ENCODE data around the gene TAF1B. TPM values are rescaled to one million over a fixed set of nuclear protein-coding genes. Genes with fewer than 3 reads are reported as not detected.

Gene TAF1B
- total RNA-seq, 1 experiment from 2014 or later: 29.9 TPM

GRCh38 chr2:9952286-9952737 is 109.0 kb downstream of the TAF1B start:
- H4K8ac ChIP-seq (replicated peaks; ENCODE audit: insufficient read length, low read depth, low read length): no peak overlapping the region
- Mint-ChIP-seq H3K4me1 (peaks cover 9 to 13% of the 10 kb centered on the region in 2 experiments), H3K9me3 (no peaks in the 10 kb centered on the region), H3K4me3 (peak overlapping the region; percentile 72 to 83), H3K27ac (no peak overlapping the region), H3K27me3 (ENCODE audit: low read depth) (peaks cover 58% of the 10 kb centered on the region), H3K36me3 (ENCODE audit: insufficient read depth in 1 of 3, low read depth in 3 of 3) (no peaks in the 10 kb centered on the region; a peak in 2 of 7 replicates)
- no peak overlapping the region for H3K56ac ChIP-seq (ENCODE audit: insufficient read length, low read depth, low read length)
- H2BK20ac ChIP-seq (ENCODE audit: low read depth, low read length, poor library complexity, severe bottlenecking): no peak overlapping the region
- no peak overlapping the region for H2BK5ac ChIP-seq (ENCODE audit: insufficient read length, low read length)
- H3T11ph ChIP-seq (ENCODE audit: low read length): no peak overlapping the region
- H3K79me2 ChIP-seq (ENCODE audit: insufficient read depth, low read length): no peaks in the 10 kb centered on the region
- H3K4me2 ChIP-seq (ENCODE audit: insufficient read depth, insufficient read length, low read length): peak overlapping the region; percentile 44
- H3K27me3 ChIP-seq (ENCODE audit: insufficient read depth, low read length): peaks cover 11% of the 10 kb centered on the region; the same call in 1 of the 2 replicates
- H3K79me1 ChIP-seq (ENCODE audit: insufficient read depth, low read depth, low read length, poor library complexity, severe bottlenecking): no peaks in the 10 kb centered on the region
- H3K9ac ChIP-seq (ENCODE audit: extremely low read depth, insufficient read length, low read length): no peak overlapping the region
- 100% methylated on average over 2 of the region's 15 CpGs for WGBS (ENCODE audit: extremely low coverage, insufficient read length, low lambda C conversion rate)
- no peak overlapping the region for H3K18ac ChIP-seq (ENCODE audit: insufficient read length, low read depth, low read length)
- H2BK120ac ChIP-seq (ENCODE audit: low read depth, low read length, poor library complexity, severe bottlenecking): no peak overlapping the region
- H2BK12ac ChIP-seq (ENCODE audit: insufficient read length, low read depth, low read length): no peak overlapping the region
- H2BK15ac ChIP-seq (ENCODE audit: low read depth, low read length): no peak overlapping the region
- no peak overlapping the region for H3K27ac ChIP-seq (ENCODE audit: insufficient read length, low read depth, low read length)
- H4K5ac ChIP-seq (ENCODE audit: insufficient read length, low read depth, low read length): no peak overlapping the region
- no peak for TF ChIP-seq CTCF (conservative IDR thresholded peaks at IDR 0.05)
- no peaks in the 10 kb centered on the region for H3K4me1 ChIP-seq (ENCODE audit: insufficient read depth, low read length)
- no peaks in the 10 kb centered on the region for H3K9me3 ChIP-seq (ENCODE audit: control insufficient read depth, low read depth, low read length)
- H4K20me1 ChIP-seq (ENCODE audit: control insufficient read depth, insufficient read depth, insufficient read length): no peaks in the 10 kb centered on the region
- no peak overlapping the region for H3K14ac ChIP-seq (ENCODE audit: insufficient read depth, low read length)
- H4K91ac ChIP-seq (ENCODE audit: insufficient read length, low read depth, low read length): no peak overlapping the region
- no peak overlapping the region for H3K4ac ChIP-seq (ENCODE audit: low read depth, low read length)
- no peak overlapping the region for H2AFZ ChIP-seq (ENCODE audit: low read length)
- no peak overlapping the region for H3K23ac ChIP-seq (ENCODE audit: insufficient read length, low read depth, low read length)
- H3K23me2 ChIP-seq (ENCODE audit: insufficient read length, low read depth, low read length, poor library complexity, severe bottlenecking): peaks cover 6% of the 10 kb centered on the region
- DNase-seq: no peak
- H2AK5ac ChIP-seq (ENCODE audit: insufficient read length, low read length): no peak overlapping the region
